ENCODE measurements around the gene ADH1A. TPM values are rescaled to one million over a fixed set of nuclear protein-coding genes. Genes with fewer than 3 reads are reported as not detected.
A peak's percentile ranks its signal among the peaks of the same experiment; 100 is the strongest.

ADH1A gene
- total RNA-seq, 1 donor from 2014 or later, result not detected

DNA sequence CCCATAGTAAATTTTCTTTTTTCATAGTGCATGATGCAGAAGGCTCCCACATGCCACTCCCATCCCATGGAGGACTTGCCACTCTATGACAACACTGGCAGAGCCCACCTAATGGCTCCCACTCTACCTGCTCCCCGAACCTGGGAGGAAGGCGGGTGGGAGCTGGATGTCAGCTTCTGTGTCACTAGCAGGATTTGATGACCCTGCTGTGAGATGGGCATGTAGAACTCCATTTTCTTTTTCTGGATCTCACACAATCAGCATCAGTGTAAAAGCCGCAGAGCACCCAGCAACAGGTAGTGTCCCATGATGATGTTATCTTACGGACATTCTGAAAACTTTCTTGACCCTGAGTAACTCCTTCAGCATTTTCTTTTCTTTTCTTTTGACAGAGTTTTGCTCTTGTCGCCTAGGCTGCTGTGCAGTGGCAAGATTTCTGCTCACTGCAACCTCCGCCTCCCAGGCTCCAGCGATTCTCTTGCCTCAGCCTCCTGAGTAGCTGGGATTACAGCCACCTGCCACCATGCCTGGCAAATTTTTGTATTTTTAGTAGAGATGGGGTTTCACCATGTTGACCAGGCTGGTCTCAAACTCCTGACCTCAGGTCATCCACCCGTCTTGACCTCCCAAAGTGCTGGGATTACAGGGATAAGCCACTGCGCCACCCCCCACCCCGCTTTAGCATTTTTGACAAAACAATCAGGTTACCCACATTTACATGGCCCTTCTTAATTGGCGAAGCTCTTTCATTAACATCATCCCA, 15.0 kb upstream of the ADH1A start:
- DNase-seq (ENCODE audit: extremely low spot score in 2 of 2), result no peak
- Histone ChIP-seq H3K27ac (no peak overlapping the region), H3K4me1 (peaks cover 8% of the 10 kb centered on the region), H3K4me3 (no peak overlapping the region), H3K9me3 (no peaks in the 10 kb centered on the region), H3K36me3 (no peaks in the 10 kb centered on the region), H3K27me3 (no peaks in the 10 kb centered on the region)
- TF ChIP-seq POLR2A (IDR thresholded peaks at IDR 0.05) (no peak), POLR2AphosphoS5 (IDR thresholded peaks at IDR 0.05; ENCODE audit: insufficient read depth in 1 of 2, low read depth in 1 of 2) (no peak), CTCF (IDR thresholded peaks at IDR 0.05) (no peak)
- intact Hi-C loops (cut with DNase I), result no loop called here

GRCh38 chr4:99301376-99302164, 10.8 kb upstream of the ADH1A start:
- H3K4me3 ChIP-seq, result no peak overlapping the region
- no peaks in the 10 kb centered on the region for H3K27me3 ChIP-seq
- H3K4me1 ChIP-seq, result peaks cover 14% of the 10 kb centered on the region
- H3K27ac ChIP-seq, result peak overlapping the region; percentile 84
- no peak for DNase-seq (ENCODE audit: extremely low spot score in 2 of 2)
- no peaks in the 10 kb centered on the region for H3K9me3 ChIP-seq
- TF ChIP-seq CTCF (IDR thresholded peaks at IDR 0.05) (no peak), POLR2AphosphoS5 (IDR thresholded peaks at IDR 0.05; ENCODE audit: insufficient read depth in 1 of 2, low read depth in 1 of 2) (no peak), POLR2A (IDR thresholded peaks at IDR 0.05) (no peak)
- intact Hi-C loops (cut with DNase I), result no loop called here
- H3K36me3 ChIP-seq, result no peaks in the 10 kb centered on the region

DNA sequence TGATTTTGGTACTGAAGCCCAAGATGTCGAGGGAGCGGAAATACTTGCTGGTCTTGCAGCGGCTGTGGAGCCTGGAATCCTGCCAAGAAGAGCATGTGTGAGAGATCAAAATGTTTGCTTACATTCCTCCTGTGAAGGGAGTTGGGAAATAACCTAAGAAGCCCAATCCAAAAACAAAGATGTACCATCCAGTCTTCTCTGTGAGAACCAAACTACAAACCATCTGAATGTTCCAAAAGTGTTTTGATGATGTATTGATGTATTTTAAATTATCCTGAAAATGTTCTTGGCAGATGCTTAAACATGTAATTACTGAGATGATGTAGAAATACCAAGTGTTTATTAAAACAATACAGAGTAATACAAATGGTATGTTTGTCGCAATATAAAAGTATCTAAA, 10.1 kb upstream of the ADH1A start:
- intact Hi-C loops (cut with DNase I), result no loop called here

GRCh38 chr4:99293357-99293756, 2.6 kb upstream of the ADH1A start:
- Histone ChIP-seq H3K9me3 (no peaks in the 10 kb centered on the region), H3K4me1 (no peaks in the 10 kb centered on the region), H3K4me3 (no peak overlapping the region), H3K27me3 (no peaks in the 10 kb centered on the region), H3K36me3 (no peaks in the 10 kb centered on the region), H3K27ac (no peak overlapping the region)
- DNase-seq (ENCODE audit: extremely low spot score in 2 of 2), result no peak
- intact Hi-C loops (cut with DNase I), result no loop called here
- TF ChIP-seq POLR2AphosphoS5 (IDR thresholded peaks at IDR 0.05; ENCODE audit: insufficient read depth in 1 of 2, low read depth in 1 of 2) (no peak), POLR2A (IDR thresholded peaks at IDR 0.05) (no peak)

More for the DNA sequence above, 10.1 kb upstream of the ADH1A start:
- Histone ChIP-seq H3K4me3 (no peak overlapping the region), H3K27me3 (no peaks in the 10 kb centered on the region), H3K36me3 (no peaks in the 10 kb centered on the region), H3K9me3 (no peaks in the 10 kb centered on the region), H3K27ac (no peak overlapping the region), H3K4me1 (peaks cover 14% of the 10 kb centered on the region)
- TF ChIP-seq POLR2AphosphoS5 (IDR thresholded peaks at IDR 0.05; ENCODE audit: insufficient read depth in 1 of 2, low read depth in 1 of 2) (peak; percentile 51 to 93), CTCF (IDR thresholded peaks at IDR 0.05) (no peak), POLR2A (IDR thresholded peaks at IDR 0.05) (no peak)
- no peak for DNase-seq (ENCODE audit: extremely low spot score in 2 of 2)

GRCh38 chr4:99285387-99285786, 5.4 kb downstream of the ADH1A start:
- Histone ChIP-seq H3K4me3 (no peak overlapping the region), H3K27me3 (no peaks in the 10 kb centered on the region), H3K9me3 (no peaks in the 10 kb centered on the region), H3K36me3 (no peaks in the 10 kb centered on the region), H3K27ac (no peak overlapping the region), H3K4me1 (no peaks in the 10 kb centered on the region)
- TF ChIP-seq CTCF (IDR thresholded peaks at IDR 0.05) (no peak), POLR2AphosphoS5 (IDR thresholded peaks at IDR 0.05; ENCODE audit: insufficient read depth in 1 of 2, low read depth in 1 of 2) (no peak), POLR2A (IDR thresholded peaks at IDR 0.05) (no peak)
- DNase-seq (ENCODE audit: extremely low spot score in 2 of 2), result no peak
- intact Hi-C loops (cut with DNase I), result no loop called here
